NOMO-1 treated with DMSO at 0.1 percent for 48 hours (cell line): Measurements from ENCODE around the gene SIK2.
A peak's percentile ranks its signal among the peaks of the same experiment; 100 is the strongest.
"Not testable (repeated sequence)": the region's sequence is repeated elsewhere in the genome, so short reads cannot be mapped to it uniquely, and the experiment has no call there.

ENCODE experiments used
- DNase-seq: peaks from one replicate; lab custom pipeline; 2025; ENCODE audit not compliant: unreplicated experiment; lab: John Stamatoyannopoulos, UW

The SIK2 gene

DNA sequence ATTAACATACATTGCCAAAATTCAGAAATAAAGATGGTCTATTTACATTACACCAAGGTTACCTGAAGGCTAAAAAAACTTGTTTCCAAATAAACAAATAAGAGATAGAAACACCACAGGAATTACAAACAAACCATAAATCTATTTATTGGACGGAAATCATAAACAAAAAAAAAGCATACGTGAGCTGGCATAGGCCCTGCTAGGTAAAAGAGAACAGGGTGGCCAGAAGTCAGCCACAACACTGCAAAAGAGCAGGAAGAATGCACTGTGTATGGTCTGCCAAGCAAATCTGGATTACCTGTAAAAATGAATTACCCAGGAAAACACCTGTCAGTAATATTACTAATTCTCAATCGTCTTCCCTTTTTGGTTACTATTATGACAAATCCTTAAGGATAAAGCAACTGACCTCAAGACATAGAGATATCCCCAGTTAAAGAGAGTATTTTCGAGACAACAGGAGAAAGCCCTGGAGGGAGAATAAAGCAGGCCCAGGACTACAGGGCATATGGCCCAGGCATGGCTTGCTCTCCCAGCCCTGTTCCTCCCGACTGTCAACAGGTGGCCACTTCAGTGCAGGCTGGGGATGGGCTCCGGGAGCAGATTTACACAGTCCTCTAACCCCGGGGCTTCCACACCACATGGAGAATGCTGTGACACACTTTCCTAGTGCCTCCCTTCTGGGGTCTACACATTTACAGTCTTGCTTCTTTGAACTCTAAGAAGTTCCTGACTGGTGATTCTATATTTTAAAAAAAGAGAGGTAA lies 146.0 kb downstream of the SIK2 start:
- DNase-seq: no peak

DNA sequence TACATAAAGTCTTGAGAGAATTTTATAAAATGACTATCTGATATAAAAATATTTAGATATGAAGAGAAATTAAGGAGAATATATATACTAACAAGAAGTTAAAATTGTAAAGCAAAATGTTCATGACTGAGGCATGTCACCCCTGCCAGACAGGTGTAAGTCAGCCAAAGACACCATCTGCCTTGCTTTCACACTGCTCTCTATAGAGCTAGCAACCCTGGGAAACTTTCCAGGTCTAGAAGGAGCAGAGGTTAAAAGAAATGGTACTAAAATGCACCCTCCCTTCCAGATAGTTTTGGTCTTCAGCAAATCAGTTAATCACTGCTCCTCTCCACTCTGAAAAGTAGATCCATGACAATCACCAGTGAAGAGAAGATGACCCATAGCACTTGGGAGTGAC lies 147.4 kb downstream of the SIK2 start:
- DNase-seq: no peak

DNA sequence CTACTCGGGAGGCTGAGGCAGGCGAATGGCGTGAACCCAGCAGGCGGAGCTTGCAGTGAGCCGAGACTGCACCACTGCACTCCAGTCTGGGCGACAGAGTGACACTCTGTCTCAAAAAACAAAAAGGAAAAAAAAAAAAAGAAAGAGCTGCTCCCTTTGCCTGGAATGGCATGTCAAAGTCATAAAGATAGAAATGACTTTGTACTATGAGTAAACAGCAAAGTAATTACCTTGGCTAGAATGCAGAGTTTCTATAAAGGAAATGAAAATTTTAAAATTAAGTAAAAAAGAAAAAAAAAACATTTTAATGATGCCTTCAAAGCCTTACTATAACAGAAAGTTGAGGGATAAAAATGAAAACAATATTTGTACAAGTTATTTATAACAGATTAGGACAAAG lies 153.8 kb downstream of the SIK2 start:
- DNase-seq: no peak

DNA sequence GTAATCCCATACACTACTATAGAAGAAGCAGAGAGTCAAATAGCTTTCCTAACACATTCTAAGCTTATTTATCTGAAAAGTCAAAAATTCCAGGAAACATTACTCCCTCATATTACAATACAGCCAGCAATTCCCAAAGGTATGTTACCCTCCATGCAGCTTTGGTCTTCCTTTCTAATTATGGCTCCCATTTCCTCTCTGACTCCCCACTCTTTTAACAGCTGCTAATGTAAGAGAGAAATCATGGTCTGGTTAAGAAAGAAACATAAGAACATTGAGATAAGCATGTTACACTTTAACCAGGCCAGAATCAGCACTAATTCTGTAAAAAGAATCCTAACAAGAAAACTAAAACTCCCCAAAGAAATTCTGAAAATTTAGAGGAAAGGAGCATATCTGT lies 157.1 kb downstream of the SIK2 start:
- DNase-seq: no peak

DNA sequence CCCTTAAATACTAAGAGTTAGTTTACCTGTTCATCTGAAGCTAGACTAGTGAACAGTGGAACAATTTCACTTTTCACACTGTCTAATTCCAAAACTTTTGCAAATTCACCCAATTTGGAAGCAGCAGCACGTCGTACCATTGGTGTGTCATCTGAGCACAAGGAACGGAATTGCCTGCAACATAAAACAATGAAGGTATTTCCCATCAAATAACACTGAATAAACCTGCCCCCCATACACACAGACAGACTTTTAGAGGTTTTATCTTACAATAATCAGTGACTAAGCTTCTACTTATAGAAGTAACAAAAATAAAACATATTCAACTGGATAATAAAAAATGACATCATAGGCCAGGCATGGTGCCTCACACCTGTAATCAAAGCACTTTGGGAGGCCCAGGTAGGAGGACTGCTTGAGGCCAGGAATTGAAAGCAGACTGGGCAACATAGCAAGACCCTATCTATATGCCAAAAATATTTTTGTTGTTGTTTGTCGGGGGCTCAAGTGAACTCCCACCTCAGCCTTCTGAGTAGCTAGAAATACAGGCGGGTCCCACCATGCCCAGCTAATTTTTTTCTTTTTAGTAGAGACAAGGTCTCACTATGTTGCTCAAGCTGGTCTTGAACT lies 157.6 kb downstream of the SIK2 start:
- DNase-seq: no peak

DNA sequence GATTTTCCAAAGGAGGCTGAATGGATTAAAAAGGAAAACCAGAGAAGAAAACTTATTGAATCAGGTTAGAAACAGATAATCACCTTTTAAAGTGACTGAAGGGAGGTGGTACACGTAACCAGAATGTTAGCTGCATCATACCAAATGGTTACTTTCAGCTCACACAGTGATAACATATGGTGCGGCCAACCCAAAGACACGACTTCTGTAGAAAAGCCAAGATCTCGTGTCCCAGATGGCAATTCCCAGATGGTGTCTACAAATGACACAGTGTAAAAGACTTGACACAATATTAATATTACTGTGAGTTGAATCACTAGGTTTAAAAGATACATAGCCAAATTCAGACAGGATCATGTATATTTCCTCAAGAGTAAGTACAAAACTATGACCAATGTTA lies 158.8 kb downstream of the SIK2 start:
- DNase-seq: no peak

DNA sequence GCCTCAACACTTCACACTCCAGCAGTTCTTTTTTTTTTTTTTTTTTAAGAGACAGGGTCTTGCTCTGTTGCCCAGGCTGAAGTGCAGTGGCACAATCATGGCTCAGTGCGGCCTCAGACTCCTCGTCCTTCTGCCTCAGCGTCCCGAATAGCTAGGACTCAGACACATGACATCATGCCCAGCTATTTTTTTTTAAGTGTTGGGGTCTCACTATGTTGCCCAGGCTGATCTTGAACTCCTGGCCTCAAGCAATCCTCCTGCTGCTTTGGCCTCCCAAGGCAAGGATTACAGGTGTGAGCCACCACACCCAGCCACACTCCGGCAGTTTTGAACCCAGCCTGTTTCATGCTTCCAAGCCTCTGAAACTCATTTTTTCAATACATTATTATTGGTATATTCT lies 160.3 kb downstream of the SIK2 start:
- DNase-seq: no peak

DNA sequence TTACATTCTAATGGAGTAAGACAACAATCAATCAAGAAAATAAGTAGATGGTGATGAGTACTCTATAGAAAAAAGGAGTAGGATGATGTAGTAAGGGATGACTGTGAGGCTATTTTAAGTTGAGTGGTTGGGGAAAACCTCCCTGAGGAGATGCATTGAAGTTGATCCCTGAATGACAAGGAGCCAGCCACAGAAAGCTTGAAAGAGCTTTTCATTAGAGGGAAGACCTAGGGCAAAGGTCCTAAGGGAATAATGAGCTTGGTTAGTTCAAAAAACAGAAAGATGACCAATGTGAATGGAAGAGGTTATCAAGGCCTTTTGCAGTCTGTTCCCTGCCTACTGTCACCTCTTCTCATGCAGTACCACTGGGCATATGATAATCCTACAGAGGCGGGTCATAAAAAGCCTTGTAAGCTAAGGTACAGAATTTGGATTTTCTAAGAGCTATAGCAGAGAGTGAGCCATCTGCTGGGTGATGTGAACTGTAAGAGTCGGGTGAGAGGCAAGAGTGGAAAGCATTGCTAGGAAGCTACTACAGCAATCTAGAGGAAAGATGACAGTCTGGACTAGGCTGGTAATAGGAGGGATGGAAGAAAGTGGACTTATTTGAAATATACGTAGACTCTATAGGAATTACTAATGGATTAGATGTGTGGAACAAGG lies 160.9 kb downstream of the SIK2 start:
- no peak for DNase-seq

DNA sequence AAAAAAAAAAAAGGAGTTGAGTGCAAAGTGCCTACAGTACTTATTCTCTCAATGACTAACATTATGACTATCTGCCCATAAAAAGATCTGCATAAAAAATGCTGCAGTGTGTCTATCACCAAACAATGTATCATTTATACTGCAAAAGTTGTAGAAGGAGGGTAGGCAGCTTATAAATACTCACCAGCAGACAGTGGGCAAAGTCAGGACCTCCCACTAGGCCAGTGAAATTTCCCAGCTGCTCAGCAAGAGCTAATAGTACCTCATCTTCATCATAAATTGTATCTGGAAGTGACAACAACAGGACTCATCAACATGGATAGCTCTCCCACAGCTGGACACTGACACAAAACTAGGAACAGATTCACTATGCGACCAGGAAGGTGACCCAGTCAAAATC lies 162.4 kb downstream of the SIK2 start:
- no peak for DNase-seq

DNA sequence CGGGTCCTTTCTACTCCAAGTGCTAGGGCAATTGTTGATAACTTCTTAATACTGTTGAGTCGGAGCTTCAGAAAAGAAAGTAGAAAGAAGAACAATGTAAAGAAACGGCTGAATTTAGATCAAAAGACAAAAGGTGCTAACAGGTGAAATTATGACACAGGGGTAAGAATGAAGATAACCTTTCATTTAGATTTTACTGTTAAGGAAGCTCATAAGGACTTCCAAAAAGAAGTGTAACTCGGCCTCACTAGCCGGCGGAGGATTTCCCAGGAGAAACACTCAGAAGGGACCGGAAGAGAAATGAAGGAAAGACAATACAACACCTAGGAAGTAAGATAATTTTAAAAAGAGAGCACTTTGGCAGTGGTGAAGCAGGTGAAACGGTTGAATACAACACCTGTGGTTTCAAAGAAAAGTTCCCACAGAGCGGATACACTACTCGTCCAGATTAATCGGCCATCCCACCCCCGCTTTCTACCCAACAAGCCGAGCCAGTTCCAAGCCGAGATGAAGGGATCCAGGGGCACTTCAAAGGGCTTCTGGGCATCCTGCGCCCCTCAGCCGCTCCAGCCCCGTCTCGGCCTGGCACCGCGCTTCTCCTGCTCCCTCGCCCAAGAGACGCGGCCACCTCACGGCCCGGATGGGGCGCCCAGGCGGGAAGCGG lies 163.2 kb downstream of the SIK2 start:
- DNase-seq: no peak

DNA sequence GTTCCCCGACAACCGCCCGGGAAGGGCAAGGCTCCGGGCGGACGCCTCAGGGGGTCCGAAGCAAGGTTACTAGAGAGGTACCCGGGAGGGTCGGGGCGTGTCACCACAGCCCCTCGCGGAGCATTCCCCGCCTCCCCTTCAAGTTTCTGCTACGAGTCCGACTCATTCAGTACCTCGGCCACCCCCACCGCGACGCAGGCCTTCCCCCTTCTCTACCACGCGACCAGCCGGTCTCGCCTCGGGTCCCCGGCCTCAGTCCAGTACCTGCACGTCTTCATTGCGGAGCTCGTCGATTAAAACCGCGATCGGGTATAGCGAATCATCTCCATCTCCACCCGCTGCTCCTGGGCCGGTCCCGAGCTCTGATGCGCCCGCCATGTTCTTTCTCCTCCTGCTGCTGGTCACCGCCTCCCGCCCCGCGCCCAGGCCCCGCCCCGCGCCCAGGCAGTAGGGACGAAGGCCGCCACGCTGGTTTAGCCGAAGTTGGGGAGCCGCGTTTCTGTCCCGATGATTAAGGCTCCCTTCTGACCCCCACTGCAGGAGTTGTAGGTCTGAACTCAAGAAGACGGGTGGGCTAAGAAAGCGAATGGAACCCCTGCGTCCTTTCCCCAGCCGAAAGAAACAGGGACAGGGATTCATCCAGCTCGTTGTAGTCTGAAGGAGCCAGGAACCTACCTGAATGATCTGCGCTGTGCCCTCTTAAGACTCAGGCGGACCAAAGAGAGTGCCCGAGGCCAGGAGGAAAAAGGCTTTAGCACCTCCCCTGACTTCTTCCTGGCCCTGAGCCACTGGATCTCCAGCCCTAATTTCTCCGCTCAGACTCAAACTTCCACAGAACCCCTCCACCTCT lies 164.0 kb downstream of the SIK2 start, which contains the start of gene PPP2R1B:
PPP2R1B (minus strand) TSS at position 406 of the 850 bp plus-strand sequence; CDS start at position 378, 28 bp downstream.
- DNase-seq: peak; percentile 68

DNA sequence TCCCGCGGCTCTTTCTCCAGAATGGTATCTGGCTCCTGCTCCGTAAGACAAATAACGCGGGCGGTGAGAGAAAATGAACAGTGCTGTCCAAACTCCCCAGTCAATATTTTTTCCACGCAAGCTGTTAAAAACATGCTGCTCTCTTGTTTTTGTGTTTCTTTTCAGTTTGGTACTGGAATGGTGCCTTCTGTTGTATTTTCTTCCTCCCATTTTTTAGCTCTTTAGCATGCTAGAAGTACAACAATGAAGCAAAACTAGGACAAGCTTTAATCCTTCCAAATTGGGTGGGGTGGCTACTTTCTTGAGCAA lies 164.5 kb downstream of the SIK2 start:
- no peak for DNase-seq

DNA sequence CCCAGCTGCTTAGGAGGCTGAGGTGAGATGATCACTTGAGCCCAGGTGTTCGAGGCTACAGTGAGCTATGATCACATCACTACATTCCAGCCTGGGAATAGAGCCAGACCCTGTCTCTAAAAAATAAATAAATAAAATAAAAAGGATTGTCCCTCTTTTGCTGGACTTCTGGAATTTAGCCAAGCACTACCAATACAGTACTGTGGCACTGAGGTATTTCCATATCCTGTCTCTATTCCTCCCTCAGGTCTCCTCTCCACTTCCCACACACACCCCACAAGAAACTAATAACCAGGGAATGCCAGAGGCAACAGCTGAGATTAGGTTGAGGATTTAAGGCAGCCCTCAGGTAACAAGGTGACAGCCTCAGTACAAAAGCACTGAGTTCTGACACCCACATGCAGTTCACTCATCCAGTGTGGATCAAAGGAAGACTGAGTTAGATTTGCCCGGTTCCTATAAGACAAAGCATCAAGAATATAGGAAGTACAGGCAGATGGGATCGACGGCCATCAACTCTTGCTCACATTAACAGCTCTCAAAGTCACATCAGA lies 168.4 kb downstream of the SIK2 start:
- DNase-seq: no peak

DNA sequence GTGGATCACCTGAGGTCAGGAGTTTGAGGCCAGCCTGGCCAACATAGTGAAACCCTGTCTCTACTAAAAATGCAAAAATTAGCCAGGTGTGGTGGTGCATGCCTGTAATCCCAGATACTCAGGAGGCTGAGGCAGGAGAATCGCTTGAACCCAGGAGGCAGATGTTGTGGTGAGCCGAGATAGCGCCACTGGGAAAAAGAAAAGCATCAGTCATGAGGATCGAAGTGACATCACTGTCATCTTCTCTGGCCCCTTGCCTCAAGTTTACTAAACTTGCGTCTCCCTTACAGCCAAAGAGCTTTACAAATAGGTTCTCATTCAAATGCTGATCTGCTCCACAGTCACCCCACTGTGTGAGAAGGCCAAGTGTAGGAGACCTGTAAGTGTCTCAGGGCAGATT lies 169.0 kb downstream of the SIK2 start:
- not testable (repeated sequence) for DNase-seq

DNA sequence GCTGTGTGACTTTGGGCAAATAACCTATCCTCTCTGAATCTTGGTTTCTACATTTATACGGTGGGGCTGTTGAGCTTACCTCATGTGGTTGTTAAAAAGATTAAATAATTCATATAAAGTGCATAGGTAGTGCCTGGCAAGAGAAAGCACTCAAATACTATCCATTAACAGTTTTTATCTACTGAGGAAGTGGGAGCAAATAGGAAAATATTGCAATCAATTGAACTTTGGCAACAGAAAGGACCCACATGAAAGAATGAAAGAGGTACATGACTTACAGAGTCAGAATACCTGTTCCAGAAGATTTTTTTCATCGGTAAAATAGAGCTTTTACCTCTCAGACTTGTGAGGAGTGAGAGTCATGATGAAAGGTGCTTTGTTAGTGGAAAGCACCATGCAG lies 170.3 kb downstream of the SIK2 start:
- DNase-seq: no peak

DNA sequence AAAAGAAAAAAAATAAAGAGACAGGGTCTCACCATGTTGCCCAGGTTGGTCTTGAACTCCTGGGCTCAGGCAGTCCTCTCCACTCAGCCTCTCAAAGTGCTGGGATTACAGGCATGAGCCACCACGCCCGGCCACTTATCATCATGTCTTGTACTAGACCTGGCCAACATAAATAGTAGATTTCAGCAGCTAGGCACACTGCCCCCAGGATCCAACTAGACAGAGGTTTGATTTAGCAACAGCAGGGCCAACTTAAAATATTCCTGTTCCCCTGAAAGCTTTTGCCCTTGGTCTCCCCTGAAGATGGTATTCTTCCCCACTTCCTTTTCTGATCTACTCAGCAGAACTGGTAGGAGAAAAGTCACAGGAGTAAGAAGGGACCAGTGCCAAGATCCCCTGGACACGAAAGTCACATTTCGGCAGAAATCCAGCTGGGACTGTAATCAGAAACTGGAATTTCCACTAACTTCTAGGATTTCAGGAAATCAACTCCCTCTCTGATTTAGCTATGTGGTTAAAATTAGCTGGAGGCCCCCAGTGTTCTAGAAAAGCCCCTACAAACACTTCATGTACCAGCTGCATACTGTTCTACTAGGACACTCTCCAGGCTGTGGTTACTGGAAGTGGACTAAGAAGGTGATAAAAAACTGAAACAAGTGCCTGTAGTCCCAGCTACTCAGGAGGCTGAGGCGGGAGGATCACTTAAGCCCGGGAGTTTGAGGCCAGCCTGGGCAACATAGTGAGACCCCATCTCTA lies 172.9 kb downstream of the SIK2 start:
- DNase-seq: no peak

DNA sequence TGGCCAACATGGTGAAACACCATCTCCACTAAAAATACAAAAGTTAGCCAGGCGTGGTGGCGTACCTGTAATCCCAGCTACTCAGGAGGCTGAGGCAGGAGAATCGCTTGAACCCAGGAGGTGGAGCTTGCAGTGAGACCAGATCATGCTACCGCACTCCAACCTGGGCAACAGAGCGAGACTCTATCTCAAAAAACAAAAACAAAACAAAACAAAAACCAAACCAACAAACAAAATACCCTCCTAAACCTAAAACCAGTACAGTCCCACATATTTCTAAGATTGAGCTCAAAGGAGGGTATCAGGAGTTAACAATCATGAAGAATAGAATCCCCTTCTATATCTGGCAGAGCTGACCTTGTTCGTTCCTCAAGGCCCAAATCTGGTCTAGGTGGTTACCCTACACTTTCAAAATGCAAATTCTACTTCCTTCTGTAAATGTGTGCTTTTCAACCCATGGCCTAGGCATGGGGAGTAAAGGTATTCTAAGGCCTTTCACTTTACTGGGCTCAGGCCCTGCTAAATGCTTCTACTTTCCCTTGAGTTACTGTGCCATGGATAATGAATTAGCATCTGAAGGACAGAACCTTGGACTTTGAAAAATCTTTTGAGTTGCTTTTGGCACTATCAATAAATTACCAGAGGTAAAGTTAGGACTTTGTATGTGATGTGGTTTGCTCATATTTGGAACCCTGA lies 174.3 kb downstream of the SIK2 start:
- DNase-seq: no peak

DNA sequence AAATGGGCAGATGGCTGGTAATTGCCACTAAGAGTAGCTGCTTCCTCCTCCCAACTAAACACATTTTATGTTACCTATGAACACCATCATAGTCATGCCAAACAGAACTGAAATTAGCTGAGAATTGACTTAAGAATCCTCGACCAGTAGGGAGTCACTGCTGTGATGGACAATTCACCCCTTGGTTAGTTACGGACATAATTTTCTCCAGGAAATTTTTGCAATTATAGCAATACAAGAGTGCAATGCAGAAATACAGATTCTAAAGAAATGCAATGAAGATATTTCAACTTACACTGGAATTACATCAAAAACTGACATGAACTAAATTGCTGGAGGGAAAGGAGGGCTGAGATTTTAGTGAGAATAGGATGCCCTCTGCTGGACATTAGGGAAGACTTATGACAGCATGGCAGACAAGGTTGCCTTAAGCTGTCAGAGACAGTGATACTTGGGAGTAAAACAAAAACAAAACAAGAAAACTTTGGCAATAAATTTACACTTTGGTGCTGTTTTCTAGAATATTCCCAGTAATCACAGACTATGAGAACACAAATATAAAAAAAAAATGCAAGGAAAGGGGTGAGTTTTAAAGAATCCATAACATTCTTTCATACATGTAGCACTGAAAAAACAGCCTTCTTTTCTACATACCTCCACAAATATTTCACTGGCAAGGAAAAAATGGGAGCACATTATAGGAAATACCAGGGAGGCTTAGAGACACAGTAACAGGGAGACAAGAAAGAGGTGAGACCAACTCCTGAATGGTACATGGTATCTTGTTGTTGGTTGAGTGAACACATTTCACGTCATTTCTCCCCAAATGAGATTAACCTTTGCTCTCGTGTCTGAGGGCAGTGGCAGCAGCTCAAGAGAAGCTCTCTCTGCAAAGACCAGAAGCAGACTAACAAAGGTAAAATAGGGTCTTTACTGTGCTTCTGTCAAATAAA lies 175.1 kb downstream of the SIK2 start:
- peak; percentile 55 for DNase-seq
